GM12864 (cell line): ENCODE measurements around the gene SLX4IP.

ENCODE experiments used
- DNase-seq: peaks from one replicate; pipeline ENCODE4 v3.0.0-alpha.2; 2011; ENCODE audit warnings: low read depth
- H3K4me3 ChIP-seq: 2 replicates; pipeline ENCODE4 v1.5.1; 2011; ENCODE audit warnings: mild to moderate bottlenecking, low read depth, low read length, control low read depth
- TF ChIP-seq, protein P1 (sequence below): IDR thresholded peaks from 2 replicates; pipeline ENCODE4 v1.5.1; 2011; ENCODE audit warnings: low read depth, mild to moderate bottlenecking, moderate library complexity, low read length, control low read depth, inconsistent platforms; ENCODE audit errors: missing control alignments

SLX4IP gene

GRCh38 chr20:10637563-10637962 is 202.5 kb downstream of the SLX4IP start:
- no peak overlapping the region for H3K4me3 ChIP-seq
- DNase-seq, result no peak
- TF ChIP-seq, protein P1, sequence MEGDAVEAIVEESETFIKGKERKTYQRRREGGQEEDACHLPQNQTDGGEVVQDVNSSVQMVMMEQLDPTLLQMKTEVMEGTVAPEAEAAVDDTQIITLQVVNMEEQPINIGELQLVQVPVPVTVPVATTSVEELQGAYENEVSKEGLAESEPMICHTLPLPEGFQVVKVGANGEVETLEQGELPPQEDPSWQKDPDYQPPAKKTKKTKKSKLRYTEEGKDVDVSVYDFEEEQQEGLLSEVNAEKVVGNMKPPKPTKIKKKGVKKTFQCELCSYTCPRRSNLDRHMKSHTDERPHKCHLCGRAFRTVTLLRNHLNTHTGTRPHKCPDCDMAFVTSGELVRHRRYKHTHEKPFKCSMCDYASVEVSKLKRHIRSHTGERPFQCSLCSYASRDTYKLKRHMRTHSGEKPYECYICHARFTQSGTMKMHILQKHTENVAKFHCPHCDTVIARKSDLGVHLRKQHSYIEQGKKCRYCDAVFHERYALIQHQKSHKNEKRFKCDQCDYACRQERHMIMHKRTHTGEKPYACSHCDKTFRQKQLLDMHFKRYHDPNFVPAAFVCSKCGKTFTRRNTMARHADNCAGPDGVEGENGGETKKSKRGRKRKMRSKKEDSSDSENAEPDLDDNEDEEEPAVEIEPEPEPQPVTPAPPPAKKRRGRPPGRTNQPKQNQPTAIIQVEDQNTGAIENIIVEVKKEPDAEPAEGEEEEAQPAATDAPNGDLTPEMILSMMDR, result no peak

- no peak overlapping the region for H3K4me3 ChIP-seq
- TF ChIP-seq, protein P1, result no peak
Observed at GRCh38 chr20:10639077-10639736, 204.1 kb downstream of the SLX4IP start.

DNA sequence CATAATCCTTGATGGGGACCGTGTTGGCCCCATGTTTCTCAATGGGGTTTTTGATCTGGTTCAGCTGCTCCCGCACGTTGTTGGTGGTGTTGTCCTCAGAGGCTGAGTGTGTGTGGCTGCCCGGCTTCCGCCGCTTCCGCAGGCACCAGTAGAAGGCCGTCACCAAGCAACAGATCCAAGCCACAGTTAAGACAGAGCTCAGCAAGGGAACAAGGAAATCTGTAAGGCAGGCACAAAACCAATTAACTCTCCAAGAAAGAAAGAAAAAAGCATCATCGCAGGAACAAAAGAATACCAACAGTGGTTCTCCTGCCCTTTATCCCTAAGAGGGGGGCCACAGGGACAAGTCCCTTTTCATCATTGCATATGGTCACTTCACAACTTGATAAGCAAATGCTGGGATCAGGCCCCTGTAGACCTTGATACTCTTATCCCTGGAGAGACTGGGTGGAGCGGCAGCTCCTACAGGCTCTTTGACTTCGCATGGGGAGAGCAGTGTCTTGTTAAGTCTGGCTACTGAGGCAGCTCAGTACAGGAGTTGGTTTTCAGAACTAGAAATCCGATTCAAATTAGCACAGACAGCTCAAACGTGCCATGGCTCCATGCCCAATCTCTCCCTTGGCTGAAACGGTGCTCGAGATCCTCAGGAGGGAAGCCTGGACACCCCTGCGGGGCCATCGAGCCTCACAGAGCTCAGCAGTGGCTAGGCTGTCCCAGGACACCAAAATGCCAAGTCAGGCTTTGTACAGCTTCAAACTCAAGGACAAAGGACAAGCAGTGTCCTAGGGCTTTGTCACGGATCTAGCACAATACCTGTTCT is 204.8 kb downstream of the SLX4IP start:
- TF ChIP-seq, protein P1, result no peak
- H3K4me3 ChIP-seq, result no peak overlapping the region

More at GRCh38 chr20:10639077-10639736, 204.1 kb downstream of the SLX4IP start:
- no peak for DNase-seq

DNA sequence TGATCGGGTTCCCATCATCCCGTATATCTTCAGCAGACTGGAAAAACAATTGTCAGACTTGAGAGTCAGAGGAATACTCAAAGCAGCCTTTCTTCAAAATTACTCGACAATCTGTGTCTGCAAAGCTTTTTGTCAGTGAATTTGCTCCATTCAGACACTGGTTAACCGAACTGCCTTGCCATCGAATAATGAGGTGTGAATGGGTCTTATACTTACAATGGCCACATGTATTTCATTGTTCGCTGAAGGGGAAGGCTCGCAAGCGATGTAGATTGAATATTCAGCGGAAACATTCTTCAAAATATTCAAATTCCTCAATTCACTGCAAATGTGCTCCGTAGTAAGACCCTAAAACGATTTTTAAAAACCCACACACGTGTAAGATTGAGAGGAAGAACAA is 205.8 kb downstream of the SLX4IP start:
- DNase-seq, result no peak
- TF ChIP-seq, protein P1, result no peak

More for the DNA sequence above, 204.8 kb downstream of the SLX4IP start:
- DNase-seq, result no peak

DNA sequence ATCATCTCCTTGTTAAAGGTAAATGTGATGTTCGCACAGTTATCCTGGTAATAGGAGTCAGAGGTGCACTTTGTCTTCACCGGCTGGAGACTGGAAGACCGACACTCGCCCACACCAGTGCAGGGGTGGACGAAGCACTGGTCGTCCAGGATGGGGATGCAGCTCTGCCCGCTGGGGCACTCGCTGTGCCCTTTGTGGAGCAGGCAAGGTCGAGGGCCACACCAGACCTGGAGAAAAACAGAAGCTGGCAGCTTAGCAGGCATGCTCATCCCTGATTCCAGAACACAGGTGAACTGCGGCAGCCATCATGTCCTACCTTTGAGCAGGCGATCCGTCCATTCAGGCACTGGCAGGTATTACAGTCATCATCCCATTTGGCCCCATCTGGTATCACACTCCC is 206.4 kb downstream of the SLX4IP start:
- TF ChIP-seq, protein P1, result no peak
- no peak for DNase-seq
- H3K4me3 ChIP-seq, result no peak overlapping the region

More for the DNA sequence above, 205.8 kb downstream of the SLX4IP start:
- no peak overlapping the region for H3K4me3 ChIP-seq

DNA sequence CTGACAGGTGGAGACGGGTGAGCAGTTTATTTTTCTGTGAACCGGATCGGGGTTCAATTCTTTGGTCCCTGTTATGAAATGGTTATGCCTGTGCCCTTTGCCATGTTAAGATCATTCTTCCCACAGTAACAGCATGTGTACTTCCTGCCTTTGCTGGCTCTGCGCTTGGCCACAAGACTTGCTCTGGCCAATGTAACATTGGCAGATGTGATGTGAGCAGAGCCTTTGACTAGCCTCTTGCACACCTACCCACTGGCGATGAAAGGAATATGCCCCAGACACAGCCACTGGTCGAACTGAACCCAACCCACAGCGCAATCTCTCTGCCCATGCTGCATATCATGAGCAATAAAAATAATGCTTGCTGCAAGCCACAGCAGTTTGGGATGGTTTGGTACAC is 206.8 kb downstream of the SLX4IP start:
- TF ChIP-seq, protein P1, result no peak
- DNase-seq, result no peak
- no peak overlapping the region for H3K4me3 ChIP-seq
